ENCODE measurements around the gene DIAPH3.

The DIAPH3 gene

DNA sequence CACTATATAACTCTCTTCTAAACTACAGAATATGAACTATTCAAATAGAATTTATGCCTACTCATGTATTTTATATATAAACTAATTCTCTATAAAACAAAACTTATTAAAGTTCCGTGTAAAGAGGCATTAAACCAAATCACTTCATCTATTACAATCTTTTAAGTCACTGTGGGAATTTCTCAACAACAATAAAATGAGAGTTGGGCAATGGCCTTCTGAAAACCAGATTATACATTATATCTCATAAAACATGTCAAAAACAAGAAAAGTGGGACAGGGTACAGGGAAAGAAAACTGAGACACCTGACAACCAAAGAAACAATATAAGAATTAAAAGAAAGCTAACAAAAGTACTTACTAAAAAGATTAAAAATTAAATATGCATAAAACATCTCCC lies 145.2 kb downstream of the DIAPH3 start:
- DNase-seq: no peak

DNA sequence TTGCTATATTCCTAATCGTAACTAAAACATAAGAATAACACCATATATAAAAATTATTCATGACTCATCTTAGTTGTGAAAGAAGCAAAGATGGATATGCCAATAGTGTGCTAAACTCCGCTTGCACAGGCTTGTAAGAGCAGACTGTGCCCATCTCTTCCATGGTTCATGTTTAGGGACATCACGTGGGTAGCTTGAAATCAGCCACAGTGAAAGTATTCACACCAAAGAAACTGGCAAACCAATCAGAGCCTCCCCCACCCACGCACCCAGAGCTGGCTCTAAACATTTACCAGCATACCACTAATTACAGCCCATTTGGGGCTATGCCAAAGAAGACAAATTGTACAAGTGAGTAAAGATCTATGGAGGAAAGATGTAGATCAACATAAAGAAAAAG lies 147.5 kb downstream of the DIAPH3 start:
- no peak for DNase-seq

DNA sequence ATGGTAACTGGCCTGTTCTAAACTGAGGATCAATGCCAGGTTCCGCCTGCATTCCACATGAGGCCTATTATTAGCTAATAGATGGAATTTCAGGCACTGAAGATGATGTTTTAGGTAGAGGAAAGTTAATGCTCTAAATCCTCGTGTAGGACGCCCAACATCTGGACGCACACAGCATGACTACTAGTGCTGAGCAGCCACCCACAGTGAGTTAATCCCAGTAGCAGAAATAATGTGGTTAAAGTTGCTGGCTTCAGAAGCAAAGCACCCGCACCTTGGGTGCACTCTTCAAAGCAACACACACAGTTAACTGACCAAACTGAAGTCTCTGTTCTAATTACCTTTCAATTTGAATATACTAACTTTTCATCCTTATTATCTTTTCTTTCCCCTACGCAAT lies 150.6 kb downstream of the DIAPH3 start:
- no peak for DNase-seq

DNA sequence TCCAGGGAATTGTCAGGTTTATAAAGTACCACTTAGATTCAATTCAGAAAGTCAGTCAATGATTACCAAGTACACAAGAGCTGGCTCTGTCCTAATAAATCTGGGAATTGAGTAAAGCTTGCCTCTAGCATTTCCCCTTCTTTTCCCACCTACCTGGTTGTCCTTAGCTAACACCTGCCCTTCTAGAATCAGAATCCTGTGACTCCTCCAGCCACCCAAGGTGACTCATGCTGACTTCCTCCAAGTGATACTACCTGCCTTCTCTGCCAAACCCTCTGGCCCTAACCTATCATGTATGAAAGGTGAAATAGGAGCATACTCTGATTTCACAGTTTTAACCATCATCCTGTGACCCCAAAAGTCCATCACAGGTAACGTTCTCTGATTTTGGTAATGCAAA lies 151.2 kb downstream of the DIAPH3 start:
- DNase-seq: no peak

DNA sequence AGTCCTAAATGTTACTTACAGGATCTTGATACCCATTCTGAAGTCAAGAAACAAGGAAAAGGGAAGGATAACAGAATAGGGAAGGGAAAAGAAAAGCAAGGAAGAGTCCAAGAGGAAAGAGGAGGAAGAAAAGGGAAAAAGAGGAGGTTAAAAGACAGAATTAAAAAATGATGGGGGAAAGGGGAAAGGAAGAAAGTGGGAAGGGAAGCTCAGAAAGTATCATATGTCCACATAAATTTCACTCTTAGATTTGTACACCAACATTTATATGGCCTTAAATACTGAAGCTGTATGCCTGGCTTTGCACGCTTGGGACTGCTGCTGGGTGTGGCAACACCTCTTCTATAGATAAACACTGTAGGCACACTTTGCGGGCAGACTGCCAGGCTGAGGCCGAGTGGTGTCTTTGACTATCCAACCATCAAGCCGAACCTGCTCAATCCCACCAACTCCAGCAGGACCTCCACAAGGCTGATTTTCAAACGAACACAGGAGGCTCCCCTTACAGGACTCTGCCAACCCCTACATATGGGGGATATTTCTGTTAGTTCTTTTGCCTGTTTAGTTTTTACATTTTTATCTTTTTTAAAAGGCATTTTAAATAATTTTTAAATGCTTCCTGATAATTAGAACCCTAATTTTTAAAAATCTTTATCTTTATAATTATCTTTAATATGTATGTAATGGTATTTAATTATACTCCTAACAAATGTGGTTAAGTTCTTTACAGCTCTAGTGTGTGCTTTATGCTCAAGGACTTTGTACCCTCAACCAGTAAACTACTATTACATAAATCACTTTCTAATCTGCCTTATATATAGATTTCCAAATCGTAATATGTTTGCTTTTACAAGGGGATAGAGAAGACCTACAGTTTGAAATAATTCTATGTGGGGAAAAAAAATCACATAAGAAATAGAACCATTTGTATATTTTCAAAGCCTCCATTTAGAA lies 154.2 kb downstream of the DIAPH3 start:
- DNase-seq: no peak

DNA sequence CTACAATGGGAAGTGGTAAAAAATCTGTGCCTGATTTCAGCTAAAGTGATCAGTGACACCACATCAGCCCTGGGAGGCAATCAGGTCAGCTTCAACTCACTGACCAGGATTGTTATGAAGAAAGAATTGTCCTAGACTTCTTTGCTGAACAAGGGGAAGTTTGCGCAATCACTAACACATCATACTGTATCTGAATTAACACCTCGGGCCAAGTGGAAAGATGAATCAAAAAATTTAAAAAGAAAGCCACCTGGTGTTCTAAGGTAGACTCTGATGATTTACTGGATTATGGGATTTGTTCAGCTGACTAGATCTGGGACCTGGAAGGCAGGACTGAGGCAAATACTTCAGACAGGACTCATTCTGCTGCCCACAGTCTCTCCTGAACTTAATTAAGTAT lies 161.8 kb downstream of the DIAPH3 start:
- DNase-seq: no peak

DNA sequence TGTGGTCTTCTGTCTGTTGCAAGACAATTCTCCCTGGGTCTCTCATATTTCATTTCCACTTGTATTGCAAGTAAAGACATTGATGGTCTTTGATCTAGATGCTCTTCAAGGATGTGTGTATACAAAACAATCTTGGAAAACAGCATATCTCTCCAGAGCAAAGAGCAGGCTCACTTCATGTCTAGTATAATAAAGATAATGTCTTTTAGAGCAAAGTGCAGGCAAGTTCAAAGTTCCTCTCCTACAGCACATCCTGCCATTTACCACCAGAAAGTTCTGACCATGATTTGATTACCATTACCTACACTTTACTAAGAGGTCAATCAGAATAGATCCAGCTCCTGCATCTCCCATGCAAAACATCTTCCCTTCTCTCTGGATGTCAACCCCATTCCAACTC lies 162.8 kb downstream of the DIAPH3 start:
- no peak for DNase-seq

DNA sequence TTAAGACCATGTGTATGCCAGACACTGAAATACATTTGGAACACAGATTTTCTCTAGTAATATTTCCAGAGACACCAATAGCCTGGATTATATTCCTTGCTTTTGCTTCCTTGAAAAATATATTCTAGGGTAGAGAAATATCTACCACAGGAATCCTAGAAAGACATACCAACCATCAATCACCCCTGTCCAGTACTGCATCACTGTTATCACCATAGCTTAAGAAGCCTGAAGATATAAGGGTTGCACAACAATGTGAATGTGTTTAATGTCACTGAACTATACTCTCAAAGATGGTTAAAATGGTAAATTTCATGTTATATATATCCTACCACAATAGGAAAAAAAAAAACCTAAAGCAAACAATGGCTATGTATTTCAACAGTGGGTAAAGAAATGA lies 163.6 kb downstream of the DIAPH3 start:
- DNase-seq: no peak

DNA sequence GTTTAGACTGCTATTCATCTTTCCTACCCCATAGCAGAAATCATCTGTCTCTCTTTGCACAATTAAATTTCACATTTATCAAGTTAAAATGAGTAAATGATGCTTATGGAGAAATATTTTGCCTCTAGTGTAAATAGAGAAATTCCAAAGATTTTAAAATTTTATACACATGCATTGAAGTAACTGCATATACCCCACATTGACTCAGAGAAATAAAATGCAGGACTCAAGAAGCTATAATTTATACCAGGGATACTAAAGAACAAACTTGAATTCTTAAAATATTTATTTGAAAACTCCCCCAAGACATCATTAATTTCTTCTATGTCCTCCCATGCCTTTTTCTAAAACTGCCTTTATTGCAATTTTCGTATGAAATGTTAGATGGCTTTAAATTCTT lies 165.8 kb downstream of the DIAPH3 start:
- DNase-seq: no peak

DNA sequence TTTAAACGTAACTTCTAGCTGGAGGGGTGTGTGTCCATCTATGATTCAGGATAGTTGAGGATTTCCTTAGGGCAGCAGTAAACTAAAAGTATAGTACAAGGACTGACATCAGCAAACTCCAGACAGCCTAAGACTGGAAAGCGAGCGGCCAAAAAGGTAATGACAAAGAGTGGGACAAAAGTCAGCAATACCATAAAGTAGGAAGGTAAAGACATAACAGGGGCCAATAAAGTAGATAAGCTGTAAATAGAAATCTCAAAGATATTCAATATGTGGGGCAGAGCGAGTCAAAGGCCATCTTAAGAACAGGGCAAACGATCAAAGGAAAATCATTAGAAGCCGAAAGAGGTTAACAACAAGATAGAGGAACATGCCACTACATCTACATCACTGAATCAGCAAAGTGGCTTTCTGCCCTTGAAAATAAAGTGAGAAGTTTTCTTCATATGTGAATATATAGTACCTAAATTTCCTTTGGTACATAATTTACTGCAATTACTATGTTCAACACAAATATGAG lies 167.2 kb downstream of the DIAPH3 start:
- DNase-seq: no peak

DNA sequence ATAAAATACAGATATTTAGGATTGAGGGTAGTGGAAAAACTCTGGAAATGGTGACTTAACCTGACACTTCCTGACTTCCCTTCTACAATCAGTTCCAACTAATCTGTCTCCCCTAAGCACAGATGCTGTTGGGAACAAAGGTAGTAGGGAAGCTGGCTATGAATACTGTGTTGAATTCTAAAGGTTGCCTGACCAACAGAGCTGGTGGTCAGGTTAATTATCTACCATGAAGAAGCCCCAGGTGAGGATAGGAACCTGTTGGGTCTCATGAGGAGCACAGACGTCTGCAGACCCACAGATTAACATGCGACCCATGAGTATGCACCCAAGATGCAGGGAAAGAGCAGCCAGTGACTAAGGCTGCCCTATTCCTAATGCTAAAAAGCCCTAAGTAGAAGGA lies 172.3 kb downstream of the DIAPH3 start:
- DNase-seq: no peak

DNA sequence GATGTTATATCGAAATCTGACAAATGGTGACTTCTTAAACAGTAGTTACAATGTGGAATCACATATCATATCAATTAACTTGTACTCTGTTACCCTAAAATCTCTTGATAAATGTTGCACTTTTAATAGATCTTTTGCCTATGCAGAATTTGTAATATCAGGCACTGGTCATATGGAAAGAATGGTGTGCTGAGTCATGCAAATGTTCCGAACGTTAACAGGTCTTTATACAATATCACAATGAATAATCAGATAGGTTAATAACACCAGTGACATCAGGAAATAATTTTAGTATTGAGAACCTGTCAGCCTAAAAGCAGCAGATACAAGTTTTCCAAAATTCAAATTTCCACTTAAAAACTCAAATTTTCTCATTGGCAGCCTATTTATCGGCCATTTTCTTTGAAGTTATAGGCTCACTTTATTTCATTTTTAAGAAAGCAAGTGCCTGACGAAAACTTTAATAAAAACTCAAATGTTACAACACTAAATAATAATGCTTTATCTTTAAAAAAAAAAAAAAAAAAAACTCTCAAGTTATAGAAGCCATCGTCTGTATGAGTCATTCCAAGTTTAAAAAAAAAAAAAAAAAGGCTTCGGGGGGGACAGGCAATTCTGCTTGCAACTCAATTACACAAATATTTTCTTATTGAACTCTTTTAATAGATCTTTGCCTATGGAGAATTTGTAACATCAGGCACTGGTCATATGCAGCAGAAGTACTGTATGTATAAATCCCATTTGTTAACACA lies 180.9 kb downstream of the DIAPH3 start:
- no peak for DNase-seq

DNA sequence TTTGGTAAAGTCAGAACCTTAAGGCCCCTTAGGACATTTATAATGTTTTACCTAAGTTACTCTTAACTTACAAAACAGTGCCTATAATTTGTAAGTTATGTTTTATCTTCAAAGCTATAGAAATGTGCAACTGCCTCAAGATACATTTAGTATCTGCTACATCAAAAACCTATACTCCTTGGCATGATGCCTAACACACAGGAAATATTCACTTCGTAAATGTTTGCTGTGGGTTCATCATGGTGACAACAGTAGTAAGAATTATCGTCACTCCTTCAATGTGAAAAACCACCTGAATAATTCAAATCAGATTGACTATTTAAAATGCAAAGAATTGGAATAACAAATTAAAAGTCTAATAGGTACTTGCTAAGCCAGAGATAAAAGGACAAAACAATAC lies 184.1 kb downstream of the DIAPH3 start:
- no peak for DNase-seq

DNA sequence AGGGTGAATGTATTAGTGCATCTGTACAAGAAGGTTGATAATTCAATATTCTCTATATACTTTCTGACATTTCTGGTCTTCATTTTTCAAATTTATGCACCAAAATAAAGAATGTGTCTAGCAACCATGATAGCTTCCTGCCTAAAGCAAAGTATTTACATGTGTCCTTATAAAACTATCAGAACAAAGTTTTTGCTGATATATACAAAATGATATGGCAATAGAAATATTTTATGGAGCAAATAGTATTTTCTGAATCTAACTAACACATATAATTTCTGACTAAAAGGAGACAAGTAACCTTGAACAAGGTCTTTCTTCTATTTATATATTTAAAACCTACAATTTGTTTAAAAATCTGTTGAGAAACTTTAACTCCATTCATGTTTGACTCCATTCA lies 184.9 kb downstream of the DIAPH3 start:
- DNase-seq: no peak

DNA sequence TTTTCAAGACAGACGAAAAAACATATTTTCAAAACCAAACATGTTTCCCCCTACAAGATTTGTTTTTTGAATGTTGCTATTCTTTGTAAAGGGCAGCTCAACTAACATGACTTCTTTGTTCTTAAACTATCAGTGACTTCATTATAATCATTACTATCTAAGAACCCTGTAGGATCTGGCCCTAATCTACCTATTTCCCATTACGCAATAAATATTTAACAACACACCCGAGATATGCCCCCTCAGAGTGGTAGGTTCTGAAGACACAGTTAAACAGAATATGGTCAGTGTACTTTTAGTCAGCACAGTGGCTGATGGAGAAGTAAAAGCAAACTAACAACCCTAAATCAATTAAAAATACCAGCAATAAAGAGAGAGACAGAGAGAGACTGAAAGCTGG lies 186.9 kb downstream of the DIAPH3 start:
- DNase-seq: no peak

DNA sequence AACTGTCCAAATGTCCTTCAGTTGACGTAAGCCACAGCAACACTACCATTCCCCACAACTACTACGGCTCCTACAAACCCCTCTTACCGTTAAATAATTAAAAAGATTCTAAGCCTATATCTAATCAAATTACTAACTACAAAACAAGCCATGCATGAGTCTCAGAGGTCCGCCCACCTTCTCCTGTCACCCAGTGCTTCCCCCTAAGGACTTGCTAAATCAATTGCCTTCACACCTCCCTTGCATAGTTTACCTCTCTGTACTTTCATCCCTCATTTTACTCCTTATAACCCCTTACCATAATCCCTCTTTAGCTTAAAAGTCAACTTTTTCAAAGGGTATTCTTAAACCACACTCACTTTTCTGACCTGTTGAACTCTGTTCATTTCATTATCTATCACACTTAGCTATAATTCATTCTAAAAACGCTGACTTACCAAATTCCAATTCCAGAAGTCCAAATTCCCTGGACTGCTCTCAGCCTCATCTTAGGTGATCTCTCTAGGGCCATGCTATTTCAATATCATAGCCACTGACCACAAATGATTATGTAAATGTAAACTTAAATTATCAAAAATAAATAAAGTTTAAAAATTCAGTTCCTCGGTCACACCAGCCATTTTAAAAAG lies 187.8 kb downstream of the DIAPH3 start:
- no peak for DNase-seq

DNA sequence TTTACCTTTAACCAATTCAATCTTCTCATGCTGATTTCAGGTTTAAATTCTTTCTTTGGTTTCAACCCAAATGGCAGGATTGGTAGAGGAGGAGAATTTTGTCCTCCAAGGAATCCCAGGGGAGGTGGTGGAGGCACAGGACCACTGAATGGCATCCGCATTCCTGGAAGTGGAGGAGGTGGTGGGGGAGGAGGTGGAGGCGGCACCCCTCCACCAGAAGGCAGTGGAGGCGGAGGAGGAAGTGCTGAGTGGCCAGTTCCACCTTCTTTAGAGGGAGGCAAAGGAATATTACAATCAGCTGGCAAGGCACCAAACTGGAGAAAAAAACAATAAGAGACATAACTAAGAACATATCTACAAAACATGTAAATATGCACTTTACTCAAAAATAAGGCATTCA lies 192.9 kb downstream of the DIAPH3 start:
- no peak for DNase-seq

DNA sequence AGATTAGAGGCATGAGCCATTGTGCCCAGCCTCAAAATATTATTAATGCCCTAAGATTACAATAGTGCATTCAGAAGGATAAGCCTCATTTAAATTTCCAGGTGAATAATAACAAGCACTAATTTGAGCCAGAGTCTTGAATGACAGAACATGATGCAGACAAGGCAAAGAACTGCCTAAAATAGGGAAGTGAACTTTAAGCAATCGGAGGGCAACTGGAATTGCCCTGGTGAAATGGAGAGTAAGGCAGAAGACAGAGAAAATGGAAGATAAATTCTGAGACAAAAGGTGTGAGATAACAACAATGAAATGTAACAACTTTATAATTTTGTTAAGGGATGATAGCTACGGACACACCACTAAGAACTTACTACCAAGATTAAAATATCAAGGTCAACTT lies 199.9 kb downstream of the DIAPH3 start:
- DNase-seq: no peak

DNA sequence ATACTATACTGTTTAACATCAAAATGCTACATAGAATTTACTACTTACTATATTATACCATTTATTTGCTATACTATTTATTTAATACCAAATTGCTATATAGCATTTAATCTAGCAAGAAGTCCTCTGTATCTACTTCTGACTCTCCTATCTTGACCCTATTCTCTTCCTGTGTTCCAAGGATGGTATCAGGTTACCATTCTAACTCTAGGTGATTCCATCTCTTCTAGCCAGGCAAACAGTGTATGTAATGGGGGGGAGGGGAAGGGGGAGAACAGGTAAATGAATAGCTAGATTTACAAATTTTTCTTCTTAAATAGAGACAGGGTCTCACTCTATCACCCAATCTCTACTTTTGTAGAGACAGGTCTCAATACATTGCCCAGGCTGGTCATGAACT lies 200.3 kb downstream of the DIAPH3 start:
- DNase-seq: no peak

DNA sequence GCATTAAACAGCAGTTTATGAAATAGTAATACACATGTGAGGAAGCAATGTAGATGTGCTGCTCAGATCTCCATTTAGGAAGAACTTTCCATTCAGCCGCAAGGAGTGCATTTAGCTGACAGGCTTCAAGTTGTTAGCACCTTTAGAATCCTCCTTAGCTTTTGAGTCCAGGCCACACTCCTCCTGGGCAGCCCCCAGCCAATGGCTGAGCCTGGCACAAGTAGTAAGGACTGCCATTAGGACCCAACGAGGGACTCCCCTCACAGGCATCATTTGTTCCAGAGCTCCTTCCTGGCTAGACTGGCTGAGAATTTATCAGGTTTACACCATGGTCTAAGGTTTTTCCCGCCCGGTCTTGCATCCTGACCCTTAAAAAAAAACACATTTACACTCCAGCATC lies 201.4 kb downstream of the DIAPH3 start:
- no peak for DNase-seq

DNA sequence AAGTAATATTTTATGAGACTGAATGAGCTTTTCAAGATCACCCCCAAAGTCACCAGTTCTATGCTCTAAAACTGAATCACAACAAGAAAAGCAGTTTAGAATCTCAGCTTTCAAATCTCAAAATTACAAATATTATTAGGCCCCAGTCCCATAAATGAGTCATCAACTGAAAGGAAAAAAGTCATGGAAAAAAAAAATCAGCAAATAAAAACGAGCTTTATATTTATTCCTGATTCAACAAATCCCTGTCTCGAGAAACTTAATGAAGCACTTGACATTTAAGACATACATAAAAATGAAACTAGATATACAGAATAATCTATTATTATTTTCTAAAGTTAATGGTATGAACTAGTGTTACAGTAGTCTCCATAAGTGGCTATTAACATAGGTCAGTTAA lies 203.0 kb downstream of the DIAPH3 start:
- DNase-seq: no peak

DNA sequence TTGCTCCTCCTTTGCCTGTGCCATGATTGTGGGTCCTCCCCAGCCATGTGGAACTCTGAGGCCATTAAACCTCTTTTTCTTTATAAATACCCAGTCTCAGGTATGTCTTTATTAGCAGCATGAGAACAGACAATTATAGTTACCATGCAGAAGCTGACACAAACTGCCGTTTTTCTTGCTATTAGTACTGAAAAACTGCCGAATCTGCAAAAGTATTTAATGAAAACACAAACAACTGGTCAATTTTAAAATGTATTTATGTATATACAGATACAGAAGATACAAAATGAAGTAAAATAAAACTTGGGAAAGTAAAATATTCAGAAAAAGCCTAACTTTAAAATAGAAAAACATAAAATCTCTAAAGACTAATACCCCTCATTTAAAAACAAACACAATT lies 206.3 kb downstream of the DIAPH3 start:
- no peak for DNase-seq

DNA sequence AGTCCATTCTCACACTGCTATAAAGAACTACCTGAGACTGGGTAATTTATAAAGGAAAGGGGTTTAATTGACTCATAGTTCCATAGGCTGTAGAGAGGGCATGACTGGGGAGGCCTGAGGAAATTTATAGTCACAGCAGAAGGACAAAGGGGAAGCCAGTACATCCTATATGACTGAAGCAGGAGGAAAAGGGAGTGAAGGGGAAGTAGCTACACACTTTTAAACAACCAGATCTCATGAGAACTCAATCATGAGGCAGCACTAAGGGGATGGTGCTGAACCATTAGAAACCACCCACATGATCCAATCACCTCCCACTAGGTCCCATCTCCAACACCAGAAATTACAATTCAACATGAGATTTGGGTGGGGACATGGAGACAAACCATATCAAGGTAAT lies 209.1 kb downstream of the DIAPH3 start:
- no peak for DNase-seq

DNA sequence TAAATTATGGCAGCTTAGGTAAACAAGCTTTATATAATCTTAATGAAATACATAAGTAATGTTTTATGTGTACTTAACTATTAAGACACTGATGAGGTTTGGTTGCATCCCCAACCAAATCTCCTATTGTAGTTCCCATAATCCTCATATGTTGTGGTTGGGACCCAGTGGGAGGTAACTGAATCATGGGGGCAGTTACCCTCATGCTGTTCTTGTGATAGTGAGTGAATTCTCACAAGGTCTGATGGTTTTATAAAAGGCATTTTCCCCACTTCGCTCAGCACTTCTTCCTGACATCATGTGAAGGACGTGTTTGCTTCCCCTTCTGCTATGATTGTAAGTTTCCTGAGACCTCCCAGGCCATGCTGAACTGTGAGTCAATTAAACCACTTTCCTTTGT lies 212.7 kb downstream of the DIAPH3 start:
- no peak for DNase-seq

Data from activated CD4-positive, alpha-beta T cell treated with anti-CD3 and anti-CD28 coated beads, Interleukin-2, amount 50 U/mL, for 1 hour (primary cell).